NB4 (cell line): ENCODE results near the gene RIC8B.

Experiments
- CTCF ChIP-seq: IDR thresholded peaks from one replicate; pipeline ENCODE4 v1.5.1; 2012; ENCODE audit warnings: low read depth, low read length
- MAX ChIP-seq: IDR thresholded peaks from 2 replicates; pipeline ENCODE4 v1.6.1; 2011; ENCODE audit warnings: low read depth, low read length
- MYC ChIP-seq: IDR thresholded peaks from 2 replicates; pipeline ENCODE4 v1.6.1; 2011; ENCODE audit warnings: low read depth, low read length
- POLR2A ChIP-seq: IDR thresholded peaks from 2 replicates; pipeline ENCODE4 v1.6.1; 2011; ENCODE audit warnings: mild to moderate bottlenecking; ENCODE audit not compliant: insufficient read length; ENCODE audit errors: extremely low read depth

- TF ChIP-seq POLR2A, result peak; percentile 25
- no peak for TF ChIP-seq CTCF
- TF ChIP-seq MAX, result no peak
- no peak for TF ChIP-seq MYC
Observed at GRCh38 chr12:106760184-106760531, 14.3 kb upstream of the RIC8B start.
